GM19035 (cell line): ENCODE measurements around the gene HHIPL1.

ENCODE experiments used
- ATAC-seq: cut with Tn5 transposase; IDR thresholded peaks from one replicate; pipeline ENCODE4 v1.9.1; 2021; ENCODE audit not compliant: unreplicated experiment

The HHIPL1 gene

DNA sequence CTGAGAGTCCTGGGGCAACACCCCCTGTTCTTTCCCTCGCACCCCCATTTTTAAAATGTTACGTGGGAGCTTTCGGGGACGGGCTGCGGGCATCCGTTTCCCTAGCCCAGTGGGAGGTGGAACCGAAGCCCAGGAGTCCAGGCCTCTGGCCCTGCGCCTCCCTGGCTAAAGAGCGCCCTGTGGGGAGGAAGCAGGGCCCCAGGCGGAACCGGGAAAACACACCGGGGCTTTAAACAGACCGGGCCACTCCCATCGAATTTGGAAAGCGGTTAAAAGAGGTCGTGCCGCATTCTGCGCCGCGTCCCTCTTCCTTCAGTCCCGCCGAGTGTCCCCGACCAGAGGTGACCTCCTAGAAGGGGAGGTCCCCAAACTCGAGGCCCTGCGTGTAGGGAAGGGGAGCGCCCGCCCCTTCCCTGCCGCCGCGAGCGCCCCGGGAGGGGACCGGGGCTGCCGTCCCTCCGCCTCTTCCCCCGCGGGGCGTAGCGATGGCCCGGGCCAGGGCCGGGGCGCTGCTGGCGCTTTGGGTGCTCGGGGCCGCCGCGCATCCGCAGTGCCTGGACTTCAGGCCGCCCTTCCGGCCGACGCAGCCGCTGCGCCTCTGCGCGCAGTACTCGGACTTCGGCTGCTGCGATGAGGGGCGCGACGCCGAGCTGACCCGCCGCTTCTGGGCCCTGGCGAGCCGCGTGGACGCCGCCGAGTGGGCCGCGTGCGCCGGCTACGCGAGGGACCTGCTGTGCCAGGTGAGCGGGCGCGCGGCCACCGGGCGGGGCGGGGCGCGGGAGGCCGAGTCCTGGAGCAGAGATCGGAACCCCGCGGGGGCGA lies at the start of gene HHIPL1:
TSS of gene HHIPL1 (plus strand) at position 407 of the 822 bp plus-strand sequence. CDS start at position 486, 79 bp downstream.
- ATAC-seq, result no peak

DNA sequence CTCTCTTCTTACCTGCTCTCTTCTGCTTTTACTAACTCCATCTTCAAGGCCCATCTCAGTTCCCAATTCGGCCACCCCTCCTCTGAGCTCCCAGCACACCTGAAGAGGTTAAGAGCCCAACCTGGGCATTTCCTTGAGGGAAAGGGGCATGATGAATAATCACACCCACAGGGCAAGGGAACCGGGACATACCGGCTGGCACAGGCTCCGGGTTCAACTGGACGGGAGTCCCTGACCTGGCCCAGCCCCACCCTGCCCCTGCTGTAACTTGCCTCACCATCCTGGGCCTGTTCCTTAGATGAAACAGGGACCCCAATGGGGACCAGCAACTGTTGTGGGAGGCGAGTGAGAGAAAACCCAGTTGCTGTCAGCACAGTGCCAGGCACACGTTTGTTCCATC lies 49.4 kb upstream of the HHIPL1 start:
- no peak for ATAC-seq

DNA sequence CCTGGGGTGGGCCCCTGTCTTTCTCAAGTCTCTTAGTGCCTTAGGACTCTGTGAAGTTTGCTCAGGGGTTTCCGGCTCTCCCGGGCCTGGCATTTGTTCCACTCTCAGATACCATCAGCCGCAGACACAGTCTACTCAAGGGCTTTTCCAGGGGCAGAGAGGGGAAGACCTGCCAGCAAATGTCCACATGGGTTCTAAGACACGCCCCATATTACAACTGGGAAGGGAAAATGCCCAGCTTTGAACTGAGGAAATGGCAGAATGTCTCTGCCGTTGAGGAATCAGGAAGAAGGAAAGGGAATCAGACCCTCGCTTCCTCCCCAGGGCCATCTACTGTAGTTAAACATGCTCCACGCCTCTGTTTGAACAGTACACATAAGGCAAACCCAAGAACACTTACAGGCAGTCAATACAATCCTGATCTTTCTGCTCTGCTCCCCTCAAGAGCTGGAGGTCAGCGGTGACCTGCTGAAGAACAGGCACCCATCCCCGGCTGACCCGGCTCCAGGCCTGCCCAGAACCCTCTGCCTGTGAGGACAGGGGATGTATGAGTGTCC lies 48.8 kb upstream of the HHIPL1 start:
- ATAC-seq, result no peak

DNA sequence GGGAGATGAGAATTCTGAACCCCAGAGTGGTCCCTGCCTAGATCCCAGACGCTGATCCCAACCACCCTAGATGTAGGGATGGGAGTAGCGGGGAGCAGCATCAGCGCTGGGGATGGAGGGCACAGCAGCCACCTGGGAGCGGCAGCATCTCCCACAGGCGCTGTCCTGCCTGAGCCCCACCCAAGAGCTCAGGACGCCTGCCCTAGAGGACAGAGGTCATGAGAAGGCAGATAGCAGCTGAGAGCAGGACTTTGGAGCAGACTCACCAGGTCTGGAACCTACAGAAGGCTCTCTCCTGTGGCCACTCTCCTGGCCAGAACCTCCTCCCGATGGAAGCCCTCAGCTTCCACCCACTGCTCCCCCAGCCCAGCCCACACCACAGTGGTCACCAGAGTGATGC lies 48.2 kb upstream of the HHIPL1 start:
- ATAC-seq, result no peak

DNA sequence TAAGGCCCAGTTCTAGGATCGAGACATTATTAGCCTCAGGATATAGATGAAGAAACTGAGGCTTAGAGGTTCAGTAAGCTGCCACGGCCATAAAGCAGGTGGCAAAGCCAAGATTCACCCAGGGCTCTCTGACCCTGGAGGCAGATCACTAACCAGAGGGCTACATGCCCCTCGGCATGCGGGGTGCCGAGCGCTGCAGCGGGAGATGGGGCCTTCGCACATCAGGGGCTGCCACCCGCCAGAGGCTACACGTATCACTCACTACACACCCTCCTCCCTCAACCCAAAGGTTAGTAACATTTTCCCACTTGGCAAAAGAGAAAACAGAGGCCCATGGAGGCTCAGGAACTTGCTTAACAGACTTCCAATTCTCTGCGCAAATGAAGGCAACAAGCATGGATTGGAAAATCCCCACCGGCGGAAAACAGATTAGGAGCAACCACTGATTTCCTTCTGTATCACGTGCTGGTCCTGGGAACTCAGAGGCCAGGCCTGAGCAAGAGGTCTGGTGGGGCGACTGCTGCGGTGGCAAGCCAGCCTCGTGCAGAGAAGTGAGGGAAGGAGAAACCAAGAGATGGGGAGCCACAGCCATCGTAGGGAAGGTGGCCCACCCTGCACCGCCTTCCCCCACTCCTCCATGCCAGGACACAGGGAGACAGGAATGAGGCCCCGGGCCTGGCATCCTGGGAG lies 46.9 kb upstream of the HHIPL1 start:
- no peak for ATAC-seq

DNA sequence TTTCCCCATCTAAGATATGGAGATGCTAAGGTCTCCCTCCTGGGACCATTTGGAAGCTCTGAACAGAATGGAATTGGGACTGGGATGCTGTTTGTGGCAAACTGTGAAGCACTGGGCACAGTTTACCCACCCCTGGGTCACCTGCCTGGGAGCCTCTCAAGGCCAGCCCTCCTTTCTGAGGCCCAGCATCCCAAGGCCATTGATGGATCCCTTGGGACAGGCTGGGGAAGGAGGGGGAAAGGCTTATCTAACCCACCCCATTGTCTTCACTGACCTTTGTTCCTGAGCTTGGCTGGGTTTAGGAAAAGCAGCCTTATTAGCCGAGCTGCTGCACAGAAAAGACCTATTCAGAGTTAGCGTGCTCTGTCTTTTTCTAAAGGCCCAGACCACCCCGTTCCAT lies 46.2 kb upstream of the HHIPL1 start:
- no peak for ATAC-seq

DNA sequence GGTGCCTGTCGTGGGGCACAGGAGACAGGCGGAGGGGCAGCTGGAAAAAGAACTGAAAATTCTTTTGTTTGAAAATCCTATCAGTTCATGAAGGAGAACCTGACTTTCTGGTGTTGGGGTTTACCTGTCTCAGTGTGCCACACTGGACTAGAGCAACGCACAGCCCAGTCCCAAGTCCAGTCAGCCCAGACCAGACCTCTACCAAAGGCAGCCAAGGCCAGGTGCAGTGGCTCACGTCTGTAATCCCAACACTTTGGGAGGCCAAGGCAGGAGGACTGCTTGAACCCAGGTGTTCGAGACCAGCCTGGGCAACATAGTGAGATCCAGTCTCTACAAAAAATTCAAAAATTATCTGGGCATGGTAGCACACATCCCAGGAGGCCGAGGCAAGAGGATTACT lies 45.5 kb upstream of the HHIPL1 start:
- ATAC-seq, result no peak

DNA sequence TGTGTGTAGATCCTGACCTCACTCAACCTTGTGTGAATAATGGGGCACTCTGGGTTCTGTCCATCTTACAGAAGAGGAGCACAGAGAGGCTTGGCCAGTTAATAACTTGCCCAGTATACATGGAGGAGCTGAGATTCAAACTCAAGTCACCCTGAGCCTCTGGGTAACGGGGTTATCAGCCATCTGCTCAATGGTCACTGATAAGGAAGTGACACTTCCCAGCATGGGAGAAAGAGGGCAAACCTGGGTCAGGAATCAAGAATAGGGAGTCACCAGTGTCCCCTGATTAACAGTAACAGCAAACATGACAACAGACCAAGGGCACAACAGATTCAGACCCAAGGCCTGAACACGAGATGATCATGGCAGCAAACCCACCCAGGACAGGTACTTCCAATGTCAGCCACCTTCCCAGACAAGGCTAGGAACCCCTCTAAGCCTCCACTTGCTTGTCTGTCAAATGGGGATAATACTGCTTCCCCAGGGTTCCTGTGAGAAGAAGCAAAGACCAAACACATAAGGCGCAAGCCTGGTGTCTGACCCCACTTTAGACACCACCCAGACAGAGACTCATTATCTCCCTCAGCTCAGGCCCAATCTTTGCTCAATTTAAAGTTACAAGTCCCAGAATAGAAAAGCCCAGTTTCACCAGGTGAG lies 44.6 kb upstream of the HHIPL1 start:
- ATAC-seq, result no peak

DNA sequence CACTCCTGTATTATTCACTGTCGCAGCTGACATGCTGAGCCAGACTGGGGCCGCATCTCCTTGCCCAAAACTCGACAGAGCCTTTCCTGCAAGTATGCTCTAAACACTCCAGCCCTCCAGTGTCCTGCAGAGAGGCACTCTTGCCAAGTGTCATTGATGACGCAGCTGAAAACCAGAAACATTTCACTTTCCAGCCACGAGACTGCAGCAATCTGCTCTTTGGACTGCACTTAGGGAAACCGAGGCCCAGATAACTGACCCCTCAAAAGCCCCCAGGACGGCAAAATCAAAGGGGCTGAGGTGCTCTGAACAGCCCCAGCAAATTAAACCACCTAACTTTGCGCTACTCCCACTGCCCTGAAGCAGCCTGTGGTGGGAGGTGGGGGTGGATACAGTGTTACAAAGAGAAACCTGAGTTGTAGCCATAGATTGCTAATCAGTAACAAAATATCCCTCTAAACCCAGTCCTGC lies 43.5 kb upstream of the HHIPL1 start:
- ATAC-seq, result no peak

DNA sequence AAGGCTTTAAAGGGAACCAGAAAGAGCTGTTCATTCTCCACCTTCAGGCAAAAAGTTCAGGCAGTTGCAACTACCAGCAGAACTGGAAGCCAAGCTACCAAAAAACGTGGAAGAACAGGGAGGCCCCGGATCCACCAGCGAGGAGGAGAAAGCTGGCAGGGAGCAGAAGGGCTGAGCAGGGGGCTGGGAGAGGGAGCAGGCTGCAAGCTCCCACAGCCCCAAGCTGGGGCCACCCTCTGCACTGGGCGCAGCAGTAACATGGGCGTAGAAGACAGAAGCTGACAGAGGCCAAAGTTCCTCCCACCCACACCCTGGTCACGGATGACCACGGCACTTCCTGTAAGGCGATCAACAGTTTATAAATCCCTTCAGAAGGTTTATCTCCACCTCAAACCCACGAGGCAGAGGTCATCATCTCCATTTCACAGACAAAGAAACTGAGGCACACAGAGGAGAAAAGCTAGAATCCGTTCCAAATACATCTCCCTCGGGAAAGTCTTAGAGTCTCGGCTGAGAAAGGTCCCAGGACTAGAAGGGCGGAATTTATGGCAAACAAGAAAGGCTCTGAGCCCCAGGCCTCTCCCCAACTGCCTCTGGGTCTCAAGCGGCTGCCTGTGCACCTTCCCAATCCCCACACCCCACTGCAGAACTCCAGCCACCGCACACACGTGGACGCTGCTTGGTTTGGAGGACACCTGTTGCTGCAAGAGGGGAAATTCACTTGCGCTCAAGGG lies 42.7 kb upstream of the HHIPL1 start:
- ATAC-seq, result no peak

DNA sequence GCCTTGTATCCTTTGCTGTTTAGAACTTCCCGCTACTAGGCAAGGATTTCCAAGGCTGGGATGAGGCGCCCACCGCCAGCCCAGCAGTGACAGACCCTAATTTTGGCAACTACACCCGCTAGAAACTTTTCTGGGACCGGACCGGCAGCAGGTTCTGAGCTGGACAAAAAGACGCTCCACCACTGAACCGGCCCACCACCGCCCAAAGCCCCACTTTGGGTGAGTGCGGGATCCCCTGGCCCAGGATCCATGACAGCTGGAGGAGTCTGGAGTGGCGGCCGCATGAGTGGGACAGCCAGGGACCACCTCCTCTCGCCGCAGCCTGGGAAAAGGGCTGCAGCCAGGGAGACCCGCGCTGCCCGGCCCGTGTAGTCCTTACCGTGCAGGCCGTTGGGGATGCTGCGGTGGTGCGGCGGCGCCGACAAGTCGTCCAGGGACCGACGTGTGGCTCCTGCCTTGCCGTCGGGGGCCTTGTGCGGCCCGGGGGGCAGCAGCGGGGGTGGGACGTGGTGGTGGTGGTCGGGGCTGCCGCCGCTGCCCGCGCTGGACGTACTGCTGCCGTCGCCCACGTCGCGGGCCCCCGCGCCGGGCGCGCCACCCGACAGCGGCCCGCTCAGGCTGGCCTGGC lies 42.0 kb upstream of the HHIPL1 start:
- ATAC-seq, result no peak

DNA sequence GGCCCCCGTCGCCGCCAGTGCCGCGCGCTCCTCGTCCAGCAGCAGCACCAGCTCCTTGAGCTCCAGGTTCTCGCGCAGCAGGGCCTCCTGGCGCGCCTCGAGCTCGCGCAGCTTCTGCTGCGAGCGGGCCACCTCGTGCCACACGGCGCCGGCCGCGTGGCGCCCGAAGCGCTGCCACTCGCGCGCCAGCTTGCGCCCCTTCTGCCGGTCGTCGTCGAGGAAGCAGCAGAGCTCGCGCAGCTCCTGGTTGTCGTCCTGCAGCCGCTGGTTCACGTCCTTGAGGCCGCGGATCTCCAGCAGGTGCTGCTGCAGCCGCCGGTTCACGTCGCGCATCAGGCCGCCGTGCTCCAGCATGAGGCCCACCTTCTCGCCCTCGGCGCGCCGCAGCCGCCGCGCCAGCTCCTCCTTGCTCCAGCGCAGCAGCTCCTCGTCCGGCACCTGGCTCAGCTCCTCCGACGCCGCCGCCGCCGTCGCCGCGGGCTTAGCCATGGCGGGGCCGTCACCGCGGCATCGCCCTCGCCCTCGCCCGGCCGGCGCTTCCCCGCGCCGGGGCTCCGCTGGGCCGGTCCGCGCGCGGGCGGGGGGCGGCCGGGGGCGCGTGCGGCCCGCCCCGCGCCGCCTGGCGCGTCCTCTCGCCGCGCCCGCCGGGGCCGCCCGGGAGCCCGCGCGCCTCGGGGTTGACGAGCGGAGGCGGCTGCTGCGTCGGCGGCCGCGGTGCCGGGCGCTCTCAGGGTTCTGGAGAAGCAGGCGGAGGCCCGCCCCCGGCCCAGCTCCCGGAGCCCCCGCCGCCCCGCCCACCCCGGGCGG lies 41.3 kb upstream of the HHIPL1 start, which contains the start of gene CCDC85C:
TSS of gene CCDC85C (minus strand) at position 737 of the 807 bp plus-strand sequence. CDS start at position 489, 248 bp downstream.
- peak; percentile 2 for ATAC-seq

DNA sequence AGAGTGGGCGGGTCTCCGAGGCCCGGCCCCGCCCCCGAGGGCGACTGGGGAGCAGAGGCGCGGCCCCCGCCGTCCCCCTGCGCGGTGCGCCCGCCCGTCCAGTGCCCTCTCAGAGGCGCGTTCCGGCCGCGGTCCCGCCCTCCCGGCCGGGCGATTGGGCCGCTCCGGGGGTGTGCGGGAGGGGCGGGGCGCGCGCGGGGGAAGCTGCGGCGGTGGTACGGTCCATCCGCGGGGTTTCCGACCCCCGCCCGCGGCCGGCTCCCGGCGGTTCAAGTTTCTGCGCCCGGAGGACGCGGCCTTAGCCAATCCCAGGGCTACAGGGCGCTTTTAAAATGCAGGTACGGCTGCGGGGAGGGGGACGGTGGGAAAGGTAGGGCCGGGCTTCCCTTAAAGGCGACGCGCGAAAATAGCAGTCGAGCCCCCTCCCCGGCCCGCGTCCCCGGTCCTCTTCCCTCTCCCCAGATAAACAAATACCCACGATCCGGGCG lies 40.6 kb upstream of the HHIPL1 start:
- ATAC-seq, result peak; percentile 87

DNA sequence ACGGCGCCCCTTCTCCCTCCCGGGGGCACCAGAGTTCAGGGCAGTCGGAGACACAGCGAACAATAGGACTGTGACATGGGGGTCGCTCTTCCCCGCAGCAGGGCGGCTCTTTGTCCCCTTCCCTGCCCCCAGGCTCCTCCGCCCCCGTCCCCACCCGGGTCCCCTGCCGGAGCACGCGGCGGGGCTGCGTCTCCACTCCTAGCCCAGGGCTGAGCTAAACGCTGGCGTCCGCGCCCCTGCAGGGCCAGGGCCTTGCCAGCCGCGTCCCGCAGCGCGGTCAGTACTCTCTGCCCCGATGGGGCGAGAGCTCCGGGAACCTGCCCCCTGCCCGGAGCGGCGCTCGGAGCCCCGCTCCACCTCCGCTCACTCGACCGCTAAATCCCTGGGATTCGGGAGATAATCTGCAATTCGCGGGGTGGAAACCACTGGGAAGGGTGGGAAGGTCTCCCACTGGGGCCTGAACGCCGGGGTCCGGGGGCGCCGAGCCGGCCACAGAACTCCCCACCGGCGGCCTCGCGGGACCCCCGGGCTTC lies 40.1 kb upstream of the HHIPL1 start:
- ATAC-seq, result peak; percentile 25

DNA sequence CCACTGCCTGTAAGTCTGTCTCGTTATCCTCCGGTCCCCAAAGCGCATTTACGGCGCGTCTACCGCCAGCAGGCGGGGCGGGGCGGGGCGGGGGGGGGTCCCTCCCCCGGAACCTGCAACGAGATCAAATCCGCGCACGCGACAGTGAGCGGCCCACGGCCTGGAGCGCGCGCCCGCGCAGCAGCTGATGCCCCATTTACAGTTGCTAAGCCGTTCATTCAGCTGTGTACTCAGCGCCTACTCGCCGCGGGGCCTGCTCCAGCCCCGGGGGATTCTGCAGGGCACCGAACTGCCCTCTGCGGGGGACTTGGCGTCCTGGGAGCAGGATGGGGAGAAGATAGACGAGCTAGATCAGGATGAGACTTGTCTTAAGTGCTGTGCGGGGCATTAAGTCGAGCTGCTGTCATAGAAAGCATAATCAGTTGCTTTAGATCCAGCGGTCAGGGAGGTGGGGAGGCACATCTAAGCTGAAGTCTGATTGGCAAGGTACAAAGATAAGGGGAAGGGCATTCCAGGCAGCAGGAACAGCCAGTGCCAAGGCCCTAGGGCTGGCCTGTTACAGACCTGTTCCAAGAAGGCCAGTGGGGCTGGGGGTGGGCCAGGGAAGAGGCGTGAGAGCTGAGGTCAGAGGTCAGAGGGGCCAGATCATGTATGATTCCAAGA lies 39.5 kb upstream of the HHIPL1 start:
- ATAC-seq, result no peak

DNA sequence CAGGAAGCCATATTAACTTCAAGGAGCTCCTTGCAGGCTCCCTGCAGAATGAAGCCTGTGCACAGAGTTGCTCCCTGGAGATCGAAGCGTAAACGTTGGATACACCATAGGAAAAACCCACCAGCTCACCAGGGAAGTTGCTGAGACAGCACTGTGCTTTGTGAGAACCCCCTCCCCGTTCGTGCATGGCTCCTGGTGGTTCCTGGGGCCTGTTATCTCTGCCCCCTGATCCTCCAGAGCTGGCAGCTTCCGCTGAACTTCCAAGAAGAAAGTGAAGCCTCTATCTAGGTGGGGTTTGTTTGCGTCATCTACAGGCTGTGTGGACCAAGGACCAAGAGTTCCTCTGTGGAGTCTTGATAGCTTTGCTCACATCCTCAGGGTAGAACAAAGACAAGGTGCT lies 38.6 kb upstream of the HHIPL1 start:
- ATAC-seq, result no peak

DNA sequence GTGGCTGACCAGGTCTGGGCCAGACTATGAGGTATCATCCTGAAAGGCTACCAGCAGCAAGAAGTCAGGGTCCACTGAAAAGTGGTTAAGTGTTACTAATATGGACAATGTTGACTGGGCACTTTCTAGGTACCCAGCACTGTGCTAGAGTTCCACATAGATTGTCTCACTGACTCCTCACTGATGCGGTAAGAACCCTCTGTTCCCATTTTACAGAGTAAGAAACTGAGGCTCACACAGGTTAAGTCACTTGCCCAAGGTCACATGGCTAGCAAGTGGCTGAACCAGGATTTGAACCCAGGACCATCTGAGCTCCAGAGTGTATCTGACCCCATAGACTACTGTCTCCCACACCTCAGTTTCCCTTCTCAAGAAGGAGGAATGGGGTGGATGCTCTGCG lies 36.3 kb upstream of the HHIPL1 start:
- no peak for ATAC-seq
